GM12891 (cell line): Measurements from ENCODE around the gene UBXN11.

Experiments used
- DNase-seq: peaks from one replicate; pipeline ENCODE4 v3.0.0; 2011; ENCODE audit warnings: low spot score; ENCODE audit not compliant: insufficient read length
- FAIRE-seq: peaks from 2 replicates; lab custom pipeline; 2011; peaks lifted over from hg19 to GRCh38; lab: Jason Lieb, UNC
- PAX5 ChIP-seq: IDR thresholded peaks from 2 replicates; pipeline ENCODE4 v1.6.1; 2011; ENCODE audit warnings: low read length, moderate library complexity, mild to moderate bottlenecking; ENCODE audit not compliant: insufficient read depth, severe bottlenecking
- POLR2A ChIP-seq: IDR thresholded peaks from 2 replicates; pipeline ENCODE4 v1.6.1; 2011; ENCODE audit warnings: low read depth, low read length, control low read depth
- POLR2AphosphoS5 ChIP-seq: IDR thresholded peaks from 2 replicates; pipeline ENCODE4 v1.6.1; 2011; ENCODE audit warnings: low read depth, low read length, control low read depth
- POU2F2 ChIP-seq: IDR thresholded peaks from 2 replicates; pipeline ENCODE4 v1.6.1; 2011; ENCODE audit warnings: low read depth, mild to moderate bottlenecking, control low read depth, low read length, moderate library complexity
- SPI1 ChIP-seq: IDR thresholded peaks from 2 replicates; pipeline ENCODE4 v1.6.1; 2011; ENCODE audit warnings: low read depth, low read length, control low read depth
- TAF1 ChIP-seq: IDR thresholded peaks from 2 replicates; pipeline ENCODE4 v1.6.1; 2011; ENCODE audit warnings: low read depth, low read length, control low read depth

The UBXN11 gene

DNA sequence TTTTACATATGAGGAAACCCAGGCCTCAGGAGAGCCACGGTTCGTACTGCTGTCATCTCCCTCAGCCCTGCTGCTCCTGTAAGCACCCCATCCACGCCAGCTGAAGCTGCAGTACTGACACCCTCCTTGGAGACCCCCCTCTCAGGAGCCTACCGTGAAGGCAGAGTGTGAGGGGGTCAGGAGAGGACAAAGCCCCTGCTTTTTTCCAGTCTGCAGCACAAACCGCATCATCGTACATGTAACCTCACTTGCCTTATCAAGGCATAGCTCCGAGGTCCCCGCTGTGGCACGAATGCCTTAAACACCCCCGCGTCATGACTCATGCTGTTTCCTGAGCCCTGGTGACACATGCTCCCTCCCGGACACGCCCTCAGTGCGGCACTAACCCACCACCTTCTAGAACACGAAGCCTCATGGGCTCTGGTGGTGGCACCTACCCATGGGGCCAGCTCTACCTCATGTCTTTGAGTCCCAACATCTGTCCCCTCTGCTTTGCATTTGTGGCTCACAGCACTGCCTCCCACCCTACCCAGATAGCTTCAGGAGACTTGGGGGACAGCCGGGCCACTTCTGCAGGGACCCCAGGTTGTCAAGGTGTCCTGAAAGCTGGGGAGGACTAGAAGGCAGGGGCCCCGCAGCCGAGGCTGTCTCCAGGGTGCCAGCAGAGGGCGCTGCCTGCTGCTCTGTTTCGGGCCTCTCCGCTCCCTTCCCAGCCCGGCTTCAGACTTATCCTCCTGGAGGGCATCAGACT, 21.7 kb downstream of the UBXN11 start:
- TF ChIP-seq PAX5: no peak
- TF ChIP-seq SPI1: no peak
- TF ChIP-seq TAF1: no peak
- TF ChIP-seq POU2F2: no peak
- no peak for TF ChIP-seq POLR2A
- no peak for TF ChIP-seq POLR2AphosphoS5
- DNase-seq: peak; percentile 66
- peak; percentile 91 for FAIRE-seq

DNA sequence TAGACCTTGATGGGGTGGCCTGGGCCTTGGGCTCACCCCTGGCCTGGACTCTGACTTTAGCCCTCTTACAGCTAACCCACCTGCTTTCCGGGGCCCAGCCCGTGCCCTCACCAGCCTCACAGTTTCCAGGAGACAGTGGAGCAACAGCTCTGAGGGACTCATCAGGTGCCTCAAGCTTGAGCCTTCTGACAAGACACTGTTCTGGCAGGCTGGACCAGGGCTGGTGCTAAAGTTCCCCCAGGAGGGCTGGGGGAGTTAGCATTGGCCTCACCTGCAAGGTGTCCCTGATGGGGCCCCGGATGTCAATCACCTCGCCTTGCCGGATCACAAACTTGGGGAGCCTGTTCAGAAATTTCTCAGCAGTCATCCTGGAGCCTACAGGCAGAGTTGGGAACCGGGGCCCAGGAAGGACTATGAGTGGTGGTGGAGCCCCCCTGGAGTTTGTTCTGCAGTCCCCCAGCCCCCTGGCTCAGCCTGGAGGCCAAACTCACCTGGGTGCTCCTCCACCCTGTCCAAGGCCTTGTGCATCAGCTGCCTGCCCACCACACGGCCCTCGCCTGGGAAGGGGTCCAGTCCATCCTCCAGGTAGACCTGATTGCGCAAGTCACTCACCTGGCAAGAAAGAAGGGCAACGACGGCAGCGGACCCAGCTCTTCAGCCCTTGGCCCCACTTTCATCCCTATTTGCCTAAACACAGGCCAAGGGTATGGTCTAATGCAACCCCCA, 22.4 kb downstream of the UBXN11 start:
- TF ChIP-seq POU2F2: no peak
- no peak for TF ChIP-seq SPI1
- TF ChIP-seq TAF1: no peak
- no peak for TF ChIP-seq POLR2A
- TF ChIP-seq PAX5: no peak
- no peak for TF ChIP-seq POLR2AphosphoS5
- FAIRE-seq: no peak
- DNase-seq: no peak

DNA sequence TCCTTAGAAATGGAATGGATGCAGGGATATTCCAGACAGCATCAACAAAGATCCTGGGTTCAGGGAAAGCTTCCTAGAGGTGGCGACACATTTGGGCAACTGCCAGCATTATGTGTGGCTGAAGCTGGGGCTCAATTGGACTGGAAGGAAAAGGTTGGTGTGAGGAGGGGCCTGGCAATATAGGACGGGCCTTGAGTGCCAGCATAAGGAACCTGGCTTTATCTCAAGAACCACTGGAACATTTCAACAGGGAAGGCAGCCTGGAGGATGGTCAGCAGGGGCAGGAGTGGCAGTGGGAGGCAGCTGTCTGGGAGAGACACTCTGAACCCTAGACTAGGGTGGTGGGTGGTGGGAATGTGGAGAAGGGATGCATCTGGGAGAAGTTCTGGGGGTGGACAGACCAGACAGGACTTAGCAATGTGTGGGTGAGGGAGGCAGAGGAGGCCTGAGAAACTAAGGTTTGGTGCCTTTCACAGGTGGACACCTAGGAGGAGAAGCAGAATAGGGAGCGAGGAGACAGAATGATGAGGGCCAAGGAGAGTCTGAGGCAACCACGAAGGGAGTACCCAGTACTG, 23.1 kb downstream of the UBXN11 start:
- no peak for DNase-seq
- FAIRE-seq: no peak
- TF ChIP-seq SPI1 (no peak), PAX5 (no peak), POU2F2 (no peak), POLR2A (no peak), TAF1 (no peak), POLR2AphosphoS5 (no peak)

DNA sequence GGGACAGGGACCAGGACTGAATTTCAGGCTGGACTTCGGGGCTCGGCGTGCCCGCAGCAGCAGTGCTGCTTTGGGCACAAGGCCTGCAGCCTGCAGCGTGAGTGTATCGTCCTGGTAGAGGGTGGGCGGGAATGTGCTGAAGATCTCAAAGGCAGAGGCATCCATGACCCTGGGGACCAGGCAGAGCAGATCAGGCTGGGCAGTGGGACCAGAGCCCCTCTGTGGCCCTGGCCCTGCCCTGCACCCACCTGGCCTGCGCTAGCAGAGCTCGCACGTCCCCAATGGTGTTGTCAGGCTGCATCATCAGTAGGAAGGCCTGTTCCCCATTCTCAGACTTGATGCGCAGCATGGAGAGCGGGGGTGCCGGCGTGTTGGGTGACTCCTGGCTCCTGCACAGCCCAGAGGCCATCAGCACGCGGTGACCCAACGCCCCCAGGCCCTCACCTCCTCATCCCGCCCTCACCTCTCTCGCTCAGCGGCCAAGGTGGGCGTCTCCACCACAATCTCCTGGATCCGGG, 24.0 kb downstream of the UBXN11 start:
- FAIRE-seq (no peak), DNase-seq (no peak)
- TF ChIP-seq POLR2AphosphoS5 (no peak), TAF1 (no peak)

DNA sequence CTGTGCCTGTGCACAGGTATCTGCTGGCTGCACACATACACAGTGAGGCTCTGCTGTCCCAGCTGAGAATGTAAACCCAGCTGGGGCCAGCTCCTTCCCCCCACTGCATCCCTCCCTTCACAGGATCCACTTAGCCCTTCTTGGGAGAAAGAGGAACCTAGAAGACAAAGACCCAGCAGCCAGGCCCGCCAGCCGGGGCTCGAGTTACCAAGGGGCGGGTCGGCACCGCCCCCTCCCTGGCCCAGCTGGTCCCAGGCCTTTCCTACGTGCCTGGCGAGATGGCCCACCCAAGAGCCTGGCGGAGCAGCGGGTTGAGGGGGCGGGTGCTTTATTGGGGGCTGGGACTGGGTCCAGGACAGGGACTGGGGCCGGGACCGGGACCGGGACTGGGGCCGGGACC, 24.5 kb downstream of the UBXN11 start:
- FAIRE-seq (no peak), DNase-seq (no peak)
- TF ChIP-seq POLR2AphosphoS5 (no peak), POU2F2 (no peak), TAF1 (no peak), SPI1 (no peak), PAX5 (no peak), POLR2A (no peak)

DNA sequence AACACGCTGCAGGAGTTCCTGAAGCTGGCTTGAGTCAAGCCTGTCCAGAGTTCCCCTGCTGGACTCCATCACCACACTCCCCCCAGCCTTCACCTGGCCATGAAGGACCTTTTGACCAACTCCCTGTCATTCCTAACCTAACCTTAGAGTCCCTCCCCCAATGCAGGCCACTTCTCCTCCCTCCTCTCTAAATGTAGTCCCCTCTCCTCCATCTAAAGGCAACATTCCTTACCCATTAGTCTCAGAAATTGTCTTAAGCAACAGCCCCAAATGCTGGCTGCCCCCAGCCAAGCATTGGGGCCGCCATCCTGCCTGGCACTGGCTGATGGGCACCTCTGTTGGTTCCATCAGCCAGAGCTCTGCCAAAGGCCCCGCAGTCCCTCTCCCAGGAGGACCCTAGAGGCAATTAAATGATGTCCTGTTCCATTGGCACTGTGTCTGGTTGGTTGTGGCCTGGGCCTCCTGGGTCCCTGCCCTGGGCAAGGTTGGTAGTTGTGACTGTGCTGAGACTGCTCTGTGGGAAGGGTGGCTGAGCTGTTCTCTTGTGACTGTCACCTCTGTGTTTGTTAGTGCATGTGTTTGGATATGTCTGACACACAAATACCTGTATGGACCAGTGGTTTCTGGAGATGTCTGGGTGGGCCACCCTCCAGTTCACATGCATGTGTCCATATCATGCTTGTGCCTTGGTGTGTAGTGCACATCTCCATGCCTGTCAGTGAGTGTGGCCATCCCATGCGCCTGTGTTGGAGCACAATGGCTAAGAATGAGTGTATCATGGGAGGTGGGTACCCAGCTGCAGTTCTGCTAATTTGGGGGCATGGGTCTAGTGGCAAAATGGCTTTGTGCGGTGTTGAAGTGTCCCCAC, 25.1 kb downstream of the UBXN11 start:
- DNase-seq (no peak), FAIRE-seq (no peak)
- TF ChIP-seq TAF1: no peak
- no peak for TF ChIP-seq SPI1
- TF ChIP-seq POLR2AphosphoS5: no peak
- TF ChIP-seq PAX5: no peak
- TF ChIP-seq POLR2A: no peak
- TF ChIP-seq POU2F2: no peak

DNA sequence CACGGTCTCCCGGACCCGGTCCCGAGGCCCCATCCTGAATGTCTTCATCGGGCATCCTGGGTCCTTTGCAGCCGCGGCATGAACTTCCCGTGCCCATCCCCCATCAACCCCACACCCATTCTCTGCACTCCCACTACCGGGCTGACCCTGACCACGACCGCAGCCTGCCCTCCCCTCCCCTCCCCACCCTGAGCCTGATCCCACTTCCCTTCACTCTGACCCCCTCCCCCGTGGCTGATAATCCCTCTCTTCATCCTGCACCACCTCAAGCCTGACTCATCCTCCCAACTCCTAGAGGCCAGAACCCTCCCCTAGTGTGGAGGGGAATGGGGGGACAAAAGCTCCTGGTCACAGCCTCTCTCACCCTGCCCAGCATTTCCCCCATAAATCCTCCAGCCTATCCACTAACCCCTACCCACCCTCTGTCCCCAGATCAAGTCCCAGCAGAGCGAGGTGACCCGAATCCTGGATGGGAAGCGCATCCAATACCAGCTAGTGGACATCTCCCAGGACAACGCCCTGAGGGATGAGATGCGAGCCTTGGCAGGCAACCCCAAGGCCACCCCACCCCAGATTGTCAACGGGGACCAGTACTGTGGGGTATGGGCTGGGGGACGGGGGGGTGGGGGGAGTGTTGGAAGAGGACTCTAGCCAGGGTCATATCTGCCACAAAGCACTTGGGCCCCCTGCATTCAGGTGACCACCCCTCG, 25.9 kb downstream of the UBXN11 start:
- TF ChIP-seq TAF1 (no peak), POU2F2 (no peak), POLR2AphosphoS5 (no peak), SPI1 (no peak), PAX5 (no peak), POLR2A (no peak)
- DNase-seq (no peak), FAIRE-seq (no peak)

DNA sequence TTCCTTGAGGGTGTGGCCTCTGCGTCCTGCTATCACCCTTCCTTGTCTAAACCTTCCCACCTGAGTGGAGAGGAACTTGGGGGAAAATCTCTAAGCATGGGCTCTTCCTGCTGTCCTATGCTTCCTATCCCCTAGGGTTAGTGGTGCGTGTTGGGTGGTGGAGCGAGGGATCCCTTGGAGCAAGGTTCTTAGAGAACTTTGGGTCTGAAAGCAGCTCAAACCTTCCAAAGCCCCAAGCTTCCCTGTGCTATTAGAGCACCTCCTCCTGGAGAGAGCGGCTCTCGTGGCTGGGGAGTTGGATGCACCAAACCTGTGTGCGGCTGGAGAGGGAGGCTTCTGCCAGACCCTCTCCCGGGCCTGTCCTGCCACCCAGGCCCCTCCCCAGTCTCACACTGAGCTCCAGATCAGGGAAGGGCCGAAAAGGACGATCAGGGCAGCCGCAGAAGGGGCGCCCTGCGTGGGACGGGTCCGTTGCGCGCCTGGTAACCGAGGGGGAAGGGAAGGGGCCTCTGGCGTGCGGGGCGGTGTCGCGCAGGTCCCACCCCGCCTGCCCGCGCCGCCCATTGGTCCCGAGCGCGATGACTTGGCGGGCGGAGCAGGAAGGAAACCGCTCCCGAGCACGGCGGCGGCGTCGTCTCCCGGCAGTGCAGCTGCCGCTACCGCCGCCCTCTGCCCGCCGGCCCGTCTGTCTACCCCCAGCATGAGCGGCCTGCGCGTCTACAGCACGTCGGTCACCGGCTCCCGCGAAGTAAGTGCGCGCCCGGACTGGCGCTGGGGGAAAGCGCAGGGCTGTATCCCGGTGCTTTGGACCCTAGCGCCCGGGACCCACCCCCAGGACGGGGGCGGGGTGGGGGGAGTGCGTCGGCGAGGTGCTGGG, 26.7 kb downstream of the UBXN11 start, which contains the start of gene SH3BGRL3:
TSS of gene SH3BGRL3 (plus strand) at position 631 of the 877 bp plus-strand sequence. CDS start at position 701, 70 bp downstream.
- peak; percentile 94 for DNase-seq
- TF ChIP-seq POLR2AphosphoS5: no peak
- peak; percentile 73 for TF ChIP-seq POLR2A
- TF ChIP-seq PAX5: no peak
- 0 out of 2 replicates have a peak, but pooled peaks have one; percentile 22 for TF ChIP-seq POU2F2
- TF ChIP-seq SPI1: no peak
- peak; percentile 85 for FAIRE-seq
